ENCODE results near the gene KIF26B. TPM values are rescaled to one million over a fixed set of nuclear protein-coding genes. Genes with fewer than 3 reads are reported as not detected.

The KIF26B gene
- total RNA-seq, 4 donors from 2014 or later, result 0.90 to 2.0 (median 1.5) TPM

GRCh38 chr1:245579881-245580280 lies 425.1 kb downstream of the KIF26B start:
- Histone ChIP-seq H3K36me3 (no peaks in the 10 kb centered on the region), H3K27ac (no peak overlapping the region), H3K4me1 (no peaks in the 10 kb centered on the region), H3K9me3 (no peaks in the 10 kb centered on the region), H3K27me3 (peaks cover 0 to 3% of the 10 kb centered on the region in 2 donors), H3K4me3 (no peak overlapping the region)
- no peak for DNase-seq (ENCODE audit: low spot score in 2 of 2)
- 78 to 82% methylated on average over 7 of the region's 7 CpGs for WGBS, 2 donors
- TF ChIP-seq POLR2A (IDR thresholded peaks at IDR 0.05) (no peak), EP300 (IDR thresholded peaks at IDR 0.05) (no peak), CTCF (IDR thresholded peaks at IDR 0.05) (no peak)

GRCh38 chr1:245580651-245581050 lies 425.9 kb downstream of the KIF26B start:
- no peak for DNase-seq (ENCODE audit: low spot score in 2 of 2)
- no peak for TF ChIP-seq POLR2A (IDR thresholded peaks at IDR 0.05)
- TF ChIP-seq CTCF (IDR thresholded peaks at IDR 0.05), result no peak
- no peak for TF ChIP-seq EP300 (IDR thresholded peaks at IDR 0.05)

GRCh38 chr1:245582026-245582425 lies 427.2 kb downstream of the KIF26B start:
- Histone ChIP-seq H3K36me3 (no peaks in the 10 kb centered on the region), H3K4me3 (no peak overlapping the region), H3K4me1 (no peaks in the 10 kb centered on the region), H3K9me3 (no peaks in the 10 kb centered on the region), H3K27ac (no peak overlapping the region), H3K27me3 (peaks cover 0 to 3% of the 10 kb centered on the region in 2 donors)
- 47 to 50% methylated on average over 7 of the region's 7 CpGs for WGBS, 2 donors
- no peak for DNase-seq (ENCODE audit: low spot score in 2 of 2)
- no peak for TF ChIP-seq CTCF (IDR thresholded peaks at IDR 0.05)
- TF ChIP-seq EP300 (IDR thresholded peaks at IDR 0.05), result no peak
- no peak for TF ChIP-seq POLR2A (IDR thresholded peaks at IDR 0.05)

More at GRCh38 chr1:245580651-245581050, 425.9 kb downstream of the KIF26B start:
- no peak overlapping the region for H3K27ac ChIP-seq
- no peak overlapping the region for H3K4me3 ChIP-seq
- peaks cover 0 to 3% of the 10 kb centered on the region in 2 donors for H3K27me3 ChIP-seq
- no peaks in the 10 kb centered on the region for H3K36me3 ChIP-seq
- 85 to 90% methylated on average over 6 of the region's 6 CpGs for WGBS, 2 donors
- H3K9me3 ChIP-seq, result no peaks in the 10 kb centered on the region
- H3K4me1 ChIP-seq, result no peaks in the 10 kb centered on the region

GRCh38 chr1:245583081-245583480 lies 428.3 kb downstream of the KIF26B start:
- H3K9me3 ChIP-seq, result no peaks in the 10 kb centered on the region
- TF ChIP-seq EP300 (IDR thresholded peaks at IDR 0.05) (no peak), CTCF (IDR thresholded peaks at IDR 0.05) (no peak), POLR2A (IDR thresholded peaks at IDR 0.05) (no peak)
- no peaks in the 10 kb centered on the region for H3K36me3 ChIP-seq
- peaks cover 0 to 3% of the 10 kb centered on the region in 2 donors for H3K27me3 ChIP-seq
- no peak for DNase-seq (ENCODE audit: low spot score in 2 of 2)
- no peak overlapping the region for H3K4me3 ChIP-seq
- no peak overlapping the region for H3K27ac ChIP-seq
- no peaks in the 10 kb centered on the region for H3K4me1 ChIP-seq
- 67 to 70% methylated on average over 9 of the region's 9 CpGs for WGBS, 2 donors

- no peak for DNase-seq (ENCODE audit: low spot score in 2 of 2)
- H3K4me1 ChIP-seq, result no peaks in the 10 kb centered on the region
- no peaks in the 10 kb centered on the region for H3K27me3 ChIP-seq
- TF ChIP-seq POLR2A (IDR thresholded peaks at IDR 0.05) (no peak), CTCF (IDR thresholded peaks at IDR 0.05) (no peak), EP300 (IDR thresholded peaks at IDR 0.05) (no peak)
- H3K4me3 ChIP-seq, result no peak overlapping the region
- WGBS, 2 donors, result 75% methylated on average over 15 of the region's 15 CpGs
- H3K9me3 ChIP-seq, result no peaks in the 10 kb centered on the region
- H3K36me3 ChIP-seq, result no peaks in the 10 kb centered on the region
- H3K27ac ChIP-seq, result no peak overlapping the region
Observed at GRCh38 chr1:245583575-245584330, 429.0 kb downstream of the KIF26B start.

All from tibial nerve (tissue), 4 donors.